COLO829 (cell line): Measurements from ENCODE around the gene UHRF1.

Experiments
- DNase-seq: peaks from one replicate; pipeline ENCODE4 v3.0.0; 2012; ENCODE audit warnings: low spot score

The UHRF1 gene

DNA sequence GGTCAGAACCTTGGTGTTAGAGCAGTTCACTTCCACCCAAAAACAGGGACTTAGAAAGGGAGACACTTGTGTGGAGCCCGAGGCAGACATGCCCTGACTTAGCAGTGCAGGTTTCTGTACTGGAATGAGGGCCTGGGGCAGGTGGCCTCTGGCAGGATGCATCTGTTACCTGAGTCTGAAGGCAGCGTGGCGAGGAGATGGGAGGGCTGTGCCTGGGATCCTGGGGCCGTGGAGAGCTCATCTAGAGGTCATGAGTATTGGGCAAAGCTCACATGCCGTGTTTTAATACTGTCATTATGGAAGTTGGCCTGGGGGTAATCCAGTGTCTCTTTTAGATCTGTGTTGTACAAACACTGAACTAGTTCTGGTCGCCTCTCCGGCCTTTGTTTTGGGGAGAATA lies 81.0 kb downstream of the UHRF1 start:
- no peak for DNase-seq

DNA sequence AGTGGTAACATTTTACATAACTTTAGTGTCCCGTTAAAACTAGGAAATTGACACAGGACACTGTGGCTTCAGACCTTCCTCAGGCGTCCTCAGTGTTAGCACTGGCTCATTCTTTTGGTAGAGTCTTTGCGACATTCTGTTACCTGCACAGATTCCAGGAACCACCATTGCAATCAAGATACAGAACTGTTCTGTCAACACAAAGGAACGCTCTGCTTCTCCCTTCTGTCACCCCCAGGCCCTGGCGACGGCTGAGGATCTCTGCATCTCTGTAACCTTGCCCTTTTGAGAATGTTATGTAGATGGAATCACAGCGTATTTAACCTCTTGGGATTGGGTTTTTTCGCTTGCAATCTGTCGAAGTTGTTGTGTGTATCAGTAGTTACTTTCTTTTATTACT lies 82.2 kb downstream of the UHRF1 start:
- DNase-seq, result no peak

- DNase-seq, result no peak
Measured at GRCh38 chr19:4991996-4992698, 82.8 kb downstream of the UHRF1 start.

DNA sequence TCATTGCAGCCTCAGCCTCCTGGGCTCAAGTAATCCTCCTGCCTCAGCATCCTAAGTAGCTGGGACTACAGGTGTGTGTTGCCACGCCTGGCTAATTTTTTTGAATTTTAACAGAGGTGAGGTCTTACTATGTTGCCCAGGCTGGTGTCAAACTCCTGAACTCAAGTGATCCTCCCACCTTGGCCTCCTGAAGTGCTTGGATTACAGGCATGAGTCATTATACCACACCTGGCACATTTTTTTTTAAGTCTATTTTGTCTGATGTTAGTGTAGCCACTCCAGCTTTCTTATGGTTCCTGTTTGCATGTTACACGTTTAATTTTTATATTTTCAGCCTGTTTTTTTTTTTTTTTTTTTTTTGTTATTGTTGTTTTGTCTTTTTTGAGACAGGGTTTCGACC lies 84.4 kb downstream of the UHRF1 start:
- no peak for DNase-seq

DNA sequence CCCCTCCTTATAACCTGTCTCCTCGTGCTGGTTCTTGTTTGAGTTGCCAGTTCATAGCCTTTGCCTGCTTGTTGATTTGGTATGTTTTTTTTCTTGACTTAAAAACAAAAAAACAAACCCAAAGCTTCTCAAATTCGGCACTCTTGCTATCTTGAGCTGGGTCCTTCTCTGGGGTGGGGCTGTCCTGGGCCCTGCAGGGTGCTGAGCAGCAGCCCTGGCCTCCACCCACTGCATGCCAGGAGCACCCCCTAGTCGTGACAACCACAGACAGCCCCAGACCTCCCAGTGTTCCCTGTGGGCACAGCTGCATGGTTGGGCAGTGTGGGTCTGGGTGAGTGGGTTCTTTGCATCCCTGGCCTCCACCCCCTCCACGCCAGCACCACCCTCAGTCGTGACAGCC lies 87.4 kb downstream of the UHRF1 start:
- no peak for DNase-seq

DNA sequence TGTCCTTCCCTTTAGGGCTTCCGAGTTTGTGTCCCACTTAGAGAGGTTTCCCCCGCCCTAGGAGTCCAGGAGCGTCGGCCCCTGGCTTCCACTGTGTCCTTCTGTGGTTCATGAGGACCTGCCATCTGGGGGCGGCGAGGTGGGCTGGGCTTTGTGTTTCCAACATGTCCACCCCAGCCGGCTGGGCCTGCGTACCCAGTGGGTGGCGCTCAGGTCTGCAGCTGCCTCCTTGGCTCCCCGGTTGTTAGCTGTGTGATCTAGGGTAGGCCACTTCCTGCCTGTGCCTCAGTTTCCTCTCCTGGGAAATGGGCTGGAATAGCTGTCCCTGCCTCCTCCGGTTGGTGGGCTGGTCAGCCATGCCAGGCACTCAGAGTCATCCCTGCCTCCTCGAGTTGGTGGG lies 88.0 kb downstream of the UHRF1 start:
- no peak for DNase-seq

GRCh38 chr19:5000120-5000611 lies 90.9 kb downstream of the UHRF1 start:
- no peak for DNase-seq

DNA sequence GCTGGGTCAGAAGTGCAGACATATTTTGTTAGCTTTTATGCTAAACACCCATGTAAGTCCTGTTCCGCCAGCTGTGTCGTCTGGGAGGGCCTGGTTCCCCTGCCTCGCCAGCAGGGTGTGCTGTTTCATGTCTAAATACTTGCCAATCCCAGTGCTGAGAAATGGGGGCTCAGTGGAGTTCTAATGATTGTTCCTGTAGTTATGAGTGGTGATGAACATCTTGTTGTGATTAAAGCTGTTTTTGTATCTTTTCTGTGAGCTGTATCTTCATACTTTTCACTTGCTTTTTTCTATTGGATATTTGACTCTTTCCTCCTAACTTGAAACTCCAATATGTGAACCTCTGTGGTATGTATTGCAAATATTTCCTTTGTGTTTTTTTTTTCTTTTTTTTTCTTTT lies 92.3 kb downstream of the UHRF1 start:
- peak; percentile 51 for DNase-seq

- DNase-seq, result no peak
Measured at GRCh38 chr19:5002143-5002542, 92.8 kb downstream of the UHRF1 start.

DNA sequence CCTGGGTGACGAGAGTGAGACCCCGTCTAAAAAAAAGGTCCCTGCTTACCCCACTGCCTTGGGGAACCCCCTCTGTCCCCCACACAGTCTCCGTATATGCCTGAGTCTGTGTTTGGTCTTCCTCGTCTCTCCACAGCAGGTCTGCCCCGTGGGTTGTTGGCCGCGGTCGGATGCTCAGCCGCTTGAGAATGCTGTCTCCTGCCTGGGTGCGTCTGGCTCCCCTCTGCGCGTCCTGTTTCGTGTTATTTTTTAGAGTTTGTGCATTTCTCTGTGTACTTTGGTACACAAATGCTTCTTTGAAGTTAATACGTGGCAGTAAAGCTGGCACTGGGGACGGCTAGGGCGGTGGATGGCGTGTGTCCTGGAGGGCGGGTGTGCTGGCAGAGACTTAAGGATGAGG lies 94.5 kb downstream of the UHRF1 start:
- no peak for DNase-seq

DNA sequence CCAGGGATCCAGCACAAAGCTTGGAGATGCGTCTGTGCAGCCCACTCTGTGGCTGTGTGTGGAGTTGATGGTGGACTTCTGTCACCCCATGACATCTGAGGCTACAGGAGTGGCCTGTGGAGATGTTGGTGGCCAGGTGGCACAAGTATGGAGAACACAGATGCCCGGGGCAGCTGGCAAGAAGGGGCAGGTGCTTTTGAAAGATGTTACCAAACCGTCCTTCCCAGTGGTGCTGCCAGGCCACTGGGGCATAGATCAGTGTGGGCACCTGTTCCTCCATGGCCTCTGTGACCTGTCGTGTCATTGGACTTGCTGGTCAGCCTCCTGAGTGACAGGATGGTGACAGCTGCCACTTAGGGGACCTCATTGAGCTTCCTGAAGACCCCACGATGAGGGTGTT lies 95.8 kb downstream of the UHRF1 start:
- no peak for DNase-seq

DNA sequence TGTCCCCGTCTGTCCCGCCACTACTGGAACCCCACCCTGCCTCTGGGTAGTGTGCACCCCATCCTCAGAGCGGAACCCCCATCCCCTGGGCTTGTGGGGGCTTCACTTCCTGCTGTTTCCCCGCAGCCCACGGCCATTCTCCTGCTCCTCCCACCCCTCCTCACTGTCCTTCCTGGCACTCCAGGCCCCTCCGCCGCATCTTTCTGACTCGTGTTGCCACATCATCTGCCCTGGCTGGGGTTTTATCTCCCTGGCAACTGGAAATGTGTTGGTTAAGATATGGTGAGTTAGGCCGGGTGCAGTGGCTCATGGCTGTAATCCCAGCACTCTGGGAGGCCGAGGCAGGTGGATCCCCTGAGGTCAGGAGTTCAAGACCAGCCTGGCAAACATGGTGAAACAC lies 96.9 kb downstream of the UHRF1 start:
- no peak for DNase-seq

- no peak for DNase-seq
Measured at GRCh38 chr19:5006821-5007220, 97.5 kb downstream of the UHRF1 start.
